GM18873 (cell line): ENCODE results near the gene RBM24.
"Not testable (repeated sequence)": the region's sequence is repeated elsewhere in the genome, so short reads cannot be mapped to it uniquely, and the experiment has no call there.

Source experiments
- ATAC-seq: cut with Tn5 transposase; IDR thresholded peaks from one replicate; pipeline ENCODE4 v1.9.1; 2021; ENCODE audit warnings: mild to moderate bottlenecking, moderate library complexity, moderate number of reproducible peaks; ENCODE audit not compliant: unreplicated experiment, low FRiP score

The RBM24 gene

GRCh38 chr6:17289630-17290061, 8.5 kb downstream of the RBM24 start:
- no peak for ATAC-seq

- no peak for ATAC-seq
These were observed 10.6 kb downstream of the RBM24 start for GRCh38 chr6:17291778-17292177.

- ATAC-seq = no peak
These were observed 11.5 kb downstream of the RBM24 start for GRCh38 chr6:17292600-17293133.

GRCh38 chr6:17293395-17293794, 12.2 kb downstream of the RBM24 start:
- no peak for ATAC-seq

GRCh38 chr6:17297271-17298080, 16.3 kb downstream of the RBM24 start:
- no peak for ATAC-seq

GRCh38 chr6:17298257-17298656, 17.1 kb downstream of the RBM24 start:
- no peak for ATAC-seq

- ATAC-seq = no peak
These were observed 18.1 kb downstream of the RBM24 start for GRCh38 chr6:17299222-17299621.

GRCh38 chr6:17299750-17300149, 18.6 kb downstream of the RBM24 start:
- ATAC-seq = no peak

- no peak for ATAC-seq
These were observed 19.5 kb downstream of the RBM24 start for GRCh38 chr6:17300637-17301036.

GRCh38 chr6:17303444-17303843, 22.3 kb downstream of the RBM24 start:
- ATAC-seq = no peak

- ATAC-seq = no peak
These were observed 24.2 kb downstream of the RBM24 start for GRCh38 chr6:17305219-17306001.

GRCh38 chr6:17311595-17312311, 30.6 kb downstream of the RBM24 start:
- no peak for ATAC-seq

- not testable (repeated sequence) for ATAC-seq
These were observed 32.1 kb downstream of the RBM24 start for GRCh38 chr6:17313238-17313637.

GRCh38 chr6:17313971-17314370, 32.8 kb downstream of the RBM24 start:
- no peak for ATAC-seq

- ATAC-seq = no peak
These were observed 34.1 kb downstream of the RBM24 start for GRCh38 chr6:17315262-17315661.

- no peak for ATAC-seq
These were observed 37.4 kb downstream of the RBM24 start for GRCh38 chr6:17318435-17319165.

GRCh38 chr6:17320266-17320665, 39.1 kb downstream of the RBM24 start:
- ATAC-seq = not testable (repeated sequence)

- no peak for ATAC-seq
These were observed 50.1 kb downstream of the RBM24 start for GRCh38 chr6:17331238-17331637.

GRCh38 chr6:17334265-17334664, 53.1 kb downstream of the RBM24 start:
- ATAC-seq = no peak

- no peak for ATAC-seq
These were observed 55.3 kb downstream of the RBM24 start for GRCh38 chr6:17336425-17336824.
